Right kidney (tissue), 1 donor: ENCODE measurements around the gene ATP5F1E.
"Not testable (repeated sequence)": the region's sequence is repeated elsewhere in the genome, so short reads cannot be mapped to it uniquely, and the experiment has no call there.

Experiments used
- DNase-seq: peaks from one replicate; pipeline ENCODE4 v3.0.0-alpha.2; 2016

Gene ATP5F1E

DNA sequence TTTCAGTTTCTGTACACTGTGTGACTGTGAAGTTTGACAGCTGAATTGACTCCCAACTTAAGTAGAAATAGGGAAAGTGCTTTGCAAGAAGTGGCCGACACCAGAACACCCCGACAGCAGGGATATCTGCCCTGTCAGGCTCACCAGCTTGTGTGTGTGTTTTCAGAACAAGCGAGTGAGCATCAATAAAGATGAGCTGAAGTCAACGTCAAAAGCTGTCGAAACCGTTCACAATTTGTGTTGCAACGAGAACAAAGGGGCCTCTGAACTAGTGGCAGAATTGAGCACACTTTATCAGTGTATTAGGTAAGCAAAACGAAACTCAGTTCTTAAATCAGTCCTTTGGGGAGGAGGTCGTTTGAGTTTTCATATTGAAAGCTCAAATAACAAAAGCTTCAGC, 40.4 kb downstream of the ATP5F1E start:
- DNase-seq: no peak

DNA sequence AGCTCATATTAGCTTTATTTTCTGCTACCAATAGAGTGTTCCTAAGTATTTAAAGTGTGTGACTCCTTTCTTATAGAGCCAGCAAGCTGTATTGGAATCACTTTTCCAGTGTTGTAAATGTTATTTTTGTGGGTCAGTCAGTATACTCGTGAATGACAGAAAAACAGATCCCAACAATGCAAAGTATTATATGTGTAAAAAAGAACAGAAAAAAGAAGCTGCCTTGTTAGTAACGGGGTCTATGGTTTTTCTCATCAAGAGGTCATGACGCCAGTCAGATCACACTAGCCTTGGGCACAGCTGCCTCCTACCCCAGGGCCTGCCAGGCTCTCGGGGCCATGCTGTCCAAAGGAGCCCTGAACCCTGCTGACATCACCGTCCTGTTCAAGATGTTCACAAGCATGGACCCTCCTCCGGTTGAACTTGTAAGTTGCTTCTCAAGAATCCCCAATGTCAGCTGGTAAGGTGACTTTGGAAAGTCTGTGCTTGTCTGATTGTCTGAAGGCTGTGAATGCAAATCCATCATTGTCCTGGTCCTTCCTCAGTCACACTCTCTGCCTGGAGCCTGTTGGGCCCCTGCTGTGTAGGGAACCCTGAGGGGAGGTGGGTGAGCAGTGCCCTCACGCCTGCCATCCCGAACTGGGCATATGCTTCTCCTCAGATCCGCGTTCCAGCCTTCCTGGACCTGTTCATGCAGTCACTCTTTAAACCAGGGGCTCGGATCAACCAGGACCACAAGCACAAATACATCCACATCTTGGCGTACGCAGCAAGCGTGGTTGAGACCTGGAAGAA, 41.3 kb downstream of the ATP5F1E start:
- no peak for DNase-seq

DNA sequence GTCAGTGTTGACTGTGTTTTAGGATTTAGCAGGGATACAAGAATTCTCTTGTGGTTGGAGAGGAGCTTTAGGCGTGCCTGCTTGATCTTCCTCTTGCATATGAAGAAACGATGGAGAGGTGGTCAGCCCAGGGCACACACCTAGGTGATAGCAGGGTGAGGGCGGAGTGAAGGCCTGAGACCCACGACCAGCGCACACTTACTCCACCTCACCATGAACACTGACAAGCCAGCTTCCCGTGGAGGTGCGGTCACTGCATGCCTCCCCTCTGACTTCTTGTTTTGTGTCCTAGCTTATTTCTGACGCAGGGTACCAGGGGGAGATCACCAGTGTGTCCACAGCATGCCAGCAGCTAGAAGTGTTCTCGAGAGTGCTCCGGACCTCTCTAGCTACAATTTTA, 42.9 kb downstream of the ATP5F1E start:
- no peak for DNase-seq

DNA sequence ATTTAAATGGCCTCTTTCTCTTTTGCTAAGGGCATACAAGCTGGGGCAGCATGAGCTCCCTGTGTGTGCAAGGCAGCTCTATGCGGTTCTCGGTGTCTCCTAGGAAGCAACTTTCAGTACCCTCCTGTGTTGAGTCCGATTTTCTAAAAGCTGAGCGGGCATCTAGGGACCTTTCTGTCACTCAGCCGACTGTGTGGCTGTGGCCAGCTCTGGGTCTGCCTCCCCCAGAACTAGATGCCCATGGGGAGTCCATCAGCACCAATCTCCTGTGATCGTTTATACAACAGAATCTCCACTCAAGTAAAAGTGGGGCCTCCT, 43.6 kb downstream of the ATP5F1E start:
- DNase-seq: no peak

DNA sequence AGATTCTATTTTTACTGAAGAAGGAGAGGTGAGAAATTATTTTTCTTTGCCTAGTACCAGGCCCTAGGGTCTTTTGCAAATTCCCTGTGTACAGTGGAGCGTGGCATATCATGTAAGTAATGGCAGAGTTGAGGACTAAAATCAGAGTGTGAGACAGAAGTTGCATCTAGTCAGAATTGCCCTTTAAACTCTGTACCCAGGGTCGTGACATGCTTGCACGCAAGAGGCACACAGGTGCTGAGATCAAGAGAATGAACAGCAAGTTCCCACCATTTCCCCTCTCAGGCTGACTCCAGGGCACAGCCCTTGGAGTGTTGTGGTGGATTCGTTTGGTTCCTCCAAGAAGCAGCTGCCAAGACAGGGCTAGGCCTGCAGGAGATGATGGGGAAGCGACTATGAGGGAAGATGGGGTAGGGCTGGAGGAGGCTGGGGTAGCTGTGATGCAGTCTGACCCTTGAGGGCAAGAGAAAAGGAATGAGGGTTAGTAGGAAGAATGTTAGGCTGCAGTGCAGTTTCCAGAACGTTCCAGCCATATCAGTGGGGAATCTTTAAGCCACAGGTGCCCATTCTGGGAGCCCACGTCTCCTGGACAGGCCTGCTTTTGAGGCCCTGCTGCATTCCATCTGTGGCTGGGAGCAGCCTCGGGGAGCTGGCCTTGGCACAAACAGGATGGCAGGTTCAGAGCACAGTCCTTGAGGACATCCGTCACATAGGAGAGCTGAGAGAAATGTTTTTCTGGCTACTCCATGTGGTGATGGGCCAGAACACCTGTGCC, 44.2 kb downstream of the ATP5F1E start:
- no peak for DNase-seq

DNA sequence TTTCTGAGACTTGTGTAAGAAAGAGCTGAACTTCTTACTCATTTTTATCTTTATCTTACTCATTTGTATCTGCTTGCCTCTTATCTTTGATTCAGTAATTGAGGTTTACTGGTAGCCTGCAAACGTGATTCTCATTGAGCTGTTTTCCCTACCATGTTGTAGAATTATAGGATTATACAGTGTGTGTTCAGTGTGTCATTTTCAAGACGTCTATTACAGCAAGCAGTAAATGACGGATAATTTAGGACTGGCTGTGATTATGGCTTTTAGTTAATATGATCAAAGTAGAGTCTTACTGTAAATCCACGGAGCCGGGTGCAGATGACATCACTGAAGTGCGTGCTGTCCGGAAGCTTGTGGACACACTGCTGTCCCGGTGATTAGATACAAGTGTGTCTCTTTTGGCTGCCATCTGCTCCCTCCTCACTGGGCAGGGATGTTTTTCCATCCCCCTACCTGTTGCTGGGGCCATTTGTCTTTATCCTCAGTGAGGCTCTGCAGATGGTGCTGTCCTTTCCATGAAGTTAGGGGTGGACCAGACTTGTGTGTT, 45.1 kb downstream of the ATP5F1E start:
- DNase-seq: no peak

DNA sequence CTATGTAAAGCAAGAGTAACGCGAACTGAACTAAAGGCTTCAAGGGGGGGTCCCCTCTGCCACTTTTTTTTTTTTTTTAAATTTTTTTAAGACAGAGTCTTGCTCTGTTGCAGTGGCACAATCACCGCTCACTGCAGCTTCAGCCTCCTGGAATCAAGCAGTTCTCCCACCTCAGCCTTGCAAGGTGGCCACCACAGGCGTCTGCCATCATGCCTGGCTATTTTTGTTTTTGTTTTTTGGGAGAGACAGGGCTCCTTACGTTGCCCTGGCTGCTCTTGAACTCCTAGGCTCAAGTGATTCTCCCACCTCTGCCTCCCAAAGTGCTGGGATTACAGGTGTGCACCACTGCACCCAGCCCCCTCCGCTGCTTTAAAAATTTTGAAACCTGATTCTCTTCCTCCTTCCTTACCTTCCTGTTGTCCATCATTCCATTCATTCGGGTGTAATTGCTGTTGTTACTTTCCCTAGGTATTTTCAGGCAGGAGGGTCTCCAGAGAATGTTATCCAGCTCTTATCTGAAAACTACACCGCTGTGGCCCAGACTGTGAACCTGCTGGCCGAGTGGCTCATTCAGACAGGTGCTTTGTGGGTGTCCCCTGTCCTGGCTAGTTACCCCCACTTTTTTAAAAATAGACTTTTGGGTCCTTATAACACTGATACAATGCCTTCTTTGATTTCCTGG, 45.7 kb downstream of the ATP5F1E start:
- no peak for DNase-seq

DNA sequence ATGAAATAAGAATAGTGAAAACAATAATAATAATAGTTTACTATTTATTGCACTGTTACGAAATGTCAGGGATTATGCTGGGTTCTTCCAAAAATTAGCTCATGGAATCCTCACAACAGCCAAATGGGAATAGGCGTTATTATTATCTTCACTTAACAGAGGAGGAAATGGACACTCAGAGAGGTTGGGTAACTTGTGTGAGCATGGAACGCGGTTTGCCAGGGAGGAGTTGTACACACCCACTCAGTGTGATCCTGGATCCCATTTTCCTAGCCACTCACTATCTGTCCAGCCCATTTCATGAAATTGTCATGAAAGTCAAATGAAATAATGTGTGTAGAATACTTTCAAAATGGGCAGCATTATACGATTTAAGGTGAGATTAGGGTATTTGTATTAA, 46.5 kb downstream of the ATP5F1E start:
- DNase-seq: no peak

DNA sequence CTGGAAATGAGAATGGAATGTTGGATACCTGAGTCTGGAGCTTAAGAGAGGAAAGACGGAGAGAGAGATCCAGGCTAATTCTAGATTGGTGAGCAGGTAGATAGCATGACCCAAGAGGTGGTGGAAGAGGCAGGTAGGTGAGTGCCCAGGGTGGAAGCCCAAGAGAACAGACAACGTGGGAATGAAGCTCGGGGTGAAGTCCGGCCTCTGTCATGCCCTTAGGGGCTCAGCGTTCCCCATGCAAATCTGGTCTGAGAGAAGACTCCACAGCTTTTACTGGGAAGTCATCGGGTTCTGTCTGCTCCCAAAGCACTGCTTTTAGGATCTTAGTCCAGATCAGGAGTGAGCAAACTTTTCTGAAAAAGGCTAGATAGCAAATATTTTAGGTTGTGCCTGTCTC, 47.4 kb downstream of the ATP5F1E start:
- DNase-seq: no peak

DNA sequence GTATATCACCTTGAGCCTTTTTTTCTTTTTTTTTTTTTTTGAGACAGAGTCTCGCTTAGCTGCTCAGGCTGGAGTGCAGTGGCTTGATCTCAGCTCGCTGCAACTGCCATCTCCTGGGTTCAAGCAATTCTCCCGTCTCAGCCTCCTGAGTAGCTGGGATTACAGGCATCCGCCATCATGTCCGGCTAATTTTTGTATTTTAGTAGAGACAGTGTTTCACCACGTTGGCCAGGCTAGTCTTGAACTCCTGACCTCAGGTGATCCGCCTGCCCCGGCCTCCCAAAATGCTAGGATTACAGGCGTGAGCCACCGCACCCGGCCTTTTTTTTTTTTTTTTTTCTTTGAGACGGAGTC, 49.0 kb downstream of the ATP5F1E start:
- not testable (repeated sequence) for DNase-seq

DNA sequence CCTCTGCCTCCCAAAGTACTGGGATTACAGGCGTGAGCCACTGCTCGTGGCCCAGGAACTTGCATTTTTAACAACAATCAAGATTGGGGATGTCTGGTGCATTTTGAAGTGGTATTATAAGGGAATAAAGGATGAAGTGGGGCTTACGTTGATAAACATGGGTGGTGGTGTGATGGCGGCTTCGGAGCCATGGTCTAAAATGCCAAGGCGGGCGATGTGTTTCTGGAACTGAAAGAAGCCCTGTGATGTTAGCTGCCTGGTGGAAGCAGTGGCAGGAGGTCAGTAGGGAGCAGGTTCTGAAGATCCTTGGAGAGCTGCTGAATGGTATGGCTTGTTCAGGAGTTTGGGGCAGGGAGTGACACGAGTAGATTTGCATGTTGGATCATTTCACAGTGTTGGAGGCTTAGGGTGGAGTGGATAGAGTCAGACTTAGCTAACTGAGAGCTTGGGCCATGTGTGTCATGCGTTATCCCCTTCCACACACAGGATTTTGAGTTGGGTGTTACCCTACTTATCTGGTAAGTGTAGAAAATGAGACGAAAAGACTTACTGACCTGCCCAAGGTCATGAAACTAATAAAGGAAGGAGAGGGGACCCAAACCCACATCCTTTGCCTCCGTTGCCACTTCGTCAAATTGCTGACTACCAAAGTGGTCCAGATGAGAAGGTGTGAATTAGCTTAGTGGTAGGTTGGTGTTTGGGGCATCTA, 49.6 kb downstream of the ATP5F1E start:
- DNase-seq: no peak

DNA sequence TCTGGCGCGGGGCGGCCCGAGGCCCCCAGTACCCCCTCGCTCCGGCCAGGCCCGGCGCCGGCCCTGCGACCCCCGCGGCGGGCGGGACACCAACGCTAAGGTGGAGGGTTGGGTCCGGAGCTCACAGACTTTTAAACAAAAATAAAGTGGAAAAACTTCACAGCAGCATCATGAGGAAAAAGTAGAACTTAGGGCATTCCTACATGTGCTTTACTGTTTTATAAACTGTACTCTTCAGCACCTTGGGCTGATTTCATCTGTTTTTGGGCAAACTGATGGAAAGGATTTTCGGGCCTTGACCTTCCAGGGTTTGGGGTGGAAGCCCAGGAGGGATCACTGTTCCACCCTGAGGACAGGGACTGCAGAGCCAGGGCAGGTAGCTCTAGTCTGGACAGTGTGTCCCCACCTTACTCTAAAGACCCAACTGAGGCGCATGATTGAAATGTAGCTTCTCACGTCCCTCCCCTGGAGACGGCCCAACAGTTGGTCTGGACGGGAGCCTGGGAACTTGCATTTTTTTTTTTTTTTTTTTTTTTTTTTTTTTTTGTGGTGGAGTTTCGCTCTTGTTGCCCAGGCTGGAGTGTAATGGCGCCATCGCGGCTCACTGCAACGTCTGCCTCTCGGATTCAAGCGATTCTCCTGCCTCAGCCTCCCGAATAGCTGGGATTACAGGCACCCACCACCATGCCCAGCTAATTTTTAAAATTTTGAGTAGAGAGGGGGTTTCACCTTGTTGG, 50.3 kb downstream of the ATP5F1E start:
- DNase-seq: peak; percentile 74

DNA sequence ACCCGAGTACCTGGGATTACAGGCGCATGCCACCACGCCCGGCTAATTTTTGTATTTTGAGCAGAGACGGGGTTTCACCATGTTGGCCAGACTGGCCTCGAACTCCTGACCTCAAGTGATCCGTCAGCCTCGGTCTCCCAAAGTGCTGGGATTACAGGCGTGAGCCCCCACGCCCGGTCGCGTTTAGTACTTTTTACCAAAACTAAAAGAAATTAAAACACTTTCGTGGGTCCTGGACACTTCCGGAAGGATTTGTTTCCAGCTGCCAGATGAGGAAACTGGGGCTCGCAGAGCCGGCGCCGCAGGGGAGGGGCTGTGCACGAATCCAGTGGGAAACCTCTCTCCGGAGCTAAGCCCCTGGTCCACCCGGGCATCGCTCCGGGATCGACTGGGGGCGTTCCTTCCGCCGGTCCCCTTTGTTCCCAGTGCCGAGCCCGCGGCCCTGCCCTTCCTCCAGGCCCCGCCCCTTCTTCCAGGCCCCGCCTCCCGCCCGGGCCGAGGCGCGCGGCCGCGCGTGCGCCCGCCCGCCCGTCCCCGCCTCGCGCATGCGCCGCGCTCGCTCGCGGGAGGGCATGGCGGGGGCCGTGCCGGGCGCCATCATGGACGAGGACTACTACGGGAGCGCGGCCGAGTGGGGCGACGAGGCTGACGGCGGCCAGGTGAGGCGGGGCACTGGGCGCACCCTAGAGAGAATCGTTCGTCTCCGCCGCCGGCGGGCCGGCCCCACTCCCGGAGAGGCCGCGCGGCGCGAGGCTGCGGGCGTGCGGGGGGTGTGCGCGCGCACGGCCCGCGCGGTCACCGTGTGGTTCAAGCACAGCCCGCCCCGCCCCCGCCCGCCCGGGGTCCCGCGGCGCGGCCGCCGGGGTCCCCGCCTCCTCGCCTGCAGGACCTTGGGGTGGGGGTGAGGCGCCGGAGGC, 51.2 kb downstream of the ATP5F1E start, which contains the start of gene NELFCD:
Gene NELFCD, plus strand, starts transcription at position 546 of the 917 bp plus-strand sequence. Its CDS starts 54 bp downstream, at position 600.
- DNase-seq: peak; percentile 88

DNA sequence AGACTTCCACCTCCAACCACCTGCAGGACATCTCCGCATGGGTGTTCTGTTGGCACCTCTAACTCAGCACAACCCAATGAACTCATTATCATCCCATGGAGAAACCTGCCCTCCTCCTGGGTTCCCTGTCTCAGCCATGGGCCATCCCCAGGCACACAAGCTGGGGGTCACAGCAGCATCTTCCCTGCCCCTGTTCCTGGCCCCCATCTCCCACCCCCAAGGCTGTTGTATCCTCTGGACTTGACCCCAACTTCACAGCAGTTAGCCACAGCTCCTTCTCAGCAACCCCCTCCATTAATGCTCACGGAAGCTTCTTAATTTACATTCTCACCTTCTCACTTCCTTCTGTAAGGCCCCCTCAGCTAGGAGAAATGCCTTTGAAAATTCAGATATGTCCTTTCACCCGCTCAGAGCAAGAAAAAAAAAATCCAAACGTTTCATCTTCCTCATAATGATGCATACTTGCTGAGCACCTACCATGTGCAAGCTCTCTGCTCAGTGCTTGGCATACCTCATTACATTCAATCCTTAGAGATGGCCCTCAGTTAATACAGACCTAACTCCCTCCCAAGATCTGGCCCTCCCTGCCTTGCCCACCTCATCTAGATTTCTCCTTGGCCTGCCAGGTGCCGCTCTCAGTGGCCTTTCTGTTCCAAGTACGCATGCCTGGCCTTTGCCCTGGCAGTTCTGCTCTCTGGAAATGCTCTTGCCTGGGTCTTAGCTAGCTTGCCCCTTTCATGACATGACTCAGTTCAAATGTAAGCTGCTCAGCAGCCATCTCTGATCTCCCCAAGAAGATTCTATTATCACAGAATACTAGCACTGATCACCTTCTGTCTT, 53.6 kb downstream of the ATP5F1E start:
- no peak for DNase-seq

DNA sequence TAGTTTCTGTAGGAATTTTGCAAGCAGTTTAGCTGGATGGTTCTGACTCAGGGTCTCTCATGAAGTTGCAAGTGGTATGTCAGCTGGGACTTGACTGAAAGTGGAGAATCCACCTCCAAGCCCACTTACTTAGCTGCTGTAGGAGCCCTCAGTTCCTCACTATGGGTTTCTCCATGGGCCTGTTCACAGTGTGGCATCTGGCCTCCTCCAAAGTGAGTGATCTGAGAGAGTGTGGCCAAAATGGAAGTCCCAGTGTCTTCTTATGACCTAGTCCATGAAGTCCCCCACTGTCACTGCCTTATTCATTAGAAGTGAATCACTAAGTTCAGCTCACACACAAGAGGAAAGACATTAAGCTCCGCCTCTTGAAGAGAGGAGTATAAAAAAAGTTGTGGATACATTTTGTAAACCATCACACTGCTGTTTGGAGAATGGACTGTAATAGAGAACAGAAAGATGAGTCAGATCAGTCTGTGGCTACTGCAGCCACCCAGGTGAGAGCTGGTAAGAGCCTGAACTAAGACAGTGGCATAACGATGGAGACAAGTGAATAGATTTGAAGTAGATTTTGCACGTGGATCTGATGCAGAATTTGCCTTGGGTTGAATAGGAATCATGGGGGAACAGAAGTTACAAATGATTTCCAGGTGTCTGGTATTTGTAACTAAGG, 55.9 kb downstream of the ATP5F1E start:
- no peak for DNase-seq
